ENCODE data around the gene VPS4A.
A peak's percentile ranks its signal among the peaks of the same experiment; 100 is the strongest.
"Not testable (repeated sequence)": the region's sequence is repeated elsewhere in the genome, so short reads cannot be mapped to it uniquely, and the experiment has no call there.

Gene VPS4A

GRCh38 chr16:69328854-69329316 lies 17.7 kb downstream of the VPS4A start:
- DNase-seq = no peak

DNA sequence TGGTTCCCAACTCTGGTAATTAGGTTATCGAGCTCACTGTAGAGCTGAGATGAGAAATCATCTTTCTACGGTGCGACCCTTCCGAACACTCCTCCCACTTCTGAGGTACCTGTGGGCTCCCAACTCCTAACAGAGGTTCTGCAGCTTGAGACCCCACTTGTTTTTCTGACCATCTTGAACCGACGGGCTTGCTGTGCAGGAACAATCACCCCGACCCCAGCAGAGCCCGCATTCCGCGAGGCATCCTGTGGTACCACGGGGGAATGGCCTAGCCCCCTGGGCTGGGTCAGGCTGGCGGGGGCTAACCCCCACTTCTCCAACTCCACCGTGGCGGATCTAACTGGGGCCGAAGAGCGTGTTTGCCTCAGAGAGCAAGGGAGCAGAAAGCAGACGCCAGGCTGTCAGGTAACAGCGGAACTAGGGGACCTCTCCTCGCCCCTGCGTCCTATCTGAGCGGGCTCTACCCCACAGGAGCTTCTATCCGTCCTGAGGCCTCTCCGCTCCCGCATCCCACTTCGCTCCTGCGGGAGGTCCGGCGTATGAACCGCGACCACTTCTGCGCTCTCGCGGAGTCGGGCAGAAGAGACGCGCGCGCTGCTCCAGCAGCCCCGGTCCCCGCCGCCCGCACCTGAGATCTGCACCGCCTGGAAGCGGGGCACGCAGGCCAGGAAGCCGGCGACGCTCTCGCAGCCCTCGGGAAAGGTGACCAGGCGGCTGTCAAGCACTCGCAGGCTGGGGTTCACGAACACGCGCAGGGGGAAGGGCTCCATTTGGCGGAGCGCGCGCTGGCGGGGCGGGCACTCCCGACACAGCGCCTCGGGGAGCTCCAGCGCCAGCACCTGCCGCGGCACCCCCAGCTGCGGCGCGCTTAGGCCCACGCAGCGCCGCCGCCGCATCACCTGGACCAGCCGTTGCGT lies 18.5 kb downstream of the VPS4A start:
- DNase-seq = no peak

DNA sequence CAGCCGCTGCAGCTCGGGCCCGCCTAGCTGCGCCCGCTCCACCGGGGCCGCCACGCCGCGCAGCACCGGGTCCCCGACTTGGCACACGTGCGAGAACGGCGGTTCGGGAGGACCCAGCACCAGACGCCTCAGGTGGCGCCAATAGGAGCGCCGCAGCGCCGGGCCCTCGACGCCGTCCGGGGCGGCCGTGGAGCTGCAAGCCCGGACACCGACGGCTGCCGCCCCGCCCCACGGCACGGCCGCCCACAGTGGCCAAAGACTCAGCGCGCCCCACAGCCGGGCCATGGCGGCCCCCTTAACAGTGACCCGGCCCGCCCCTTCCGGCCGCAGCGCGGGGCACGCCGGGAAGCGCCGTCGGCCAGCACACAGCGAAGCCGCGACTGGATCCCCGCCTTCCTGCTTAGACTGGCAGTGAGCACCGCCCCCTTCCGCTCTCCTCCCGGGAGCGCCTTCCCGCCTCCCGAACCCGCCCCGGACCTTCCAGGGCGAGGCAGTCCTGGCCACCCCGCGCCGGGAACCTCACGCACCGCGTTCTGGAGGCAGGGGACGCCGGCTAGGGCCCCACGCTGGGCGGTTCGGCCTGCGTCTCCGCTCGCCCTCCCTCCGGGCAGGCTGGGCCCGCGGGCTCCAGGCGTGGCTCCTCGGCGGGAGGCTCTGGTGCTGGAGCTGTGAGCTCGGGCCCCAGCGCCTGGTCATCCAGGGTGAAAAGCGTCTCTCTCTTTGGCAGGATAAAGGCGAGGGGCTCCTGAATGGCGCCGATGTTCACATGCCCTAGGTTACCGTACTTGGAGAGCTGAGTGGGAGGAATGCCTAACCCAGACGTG lies 19.3 kb downstream of the VPS4A start, which contains the start of gene PDF:
Gene PDF, minus strand, starts transcription at position 303 of the 824 bp plus-strand sequence. Its CDS starts 18 bp downstream, at position 285.
- peak; percentile 95 for DNase-seq

GRCh38 chr16:69334696-69335095 lies 23.5 kb downstream of the VPS4A start:
- no peak for DNase-seq

GRCh38 chr16:69338557-69339288 lies 27.6 kb downstream of the VPS4A start:
- DNase-seq = no peak

- peak; percentile 98 for DNase-seq
Observed at GRCh38 chr16:69339289-69340094, 28.3 kb downstream of the VPS4A start, which contains the start of the genes COG8 and NIP7. Gene COG8, minus strand, starts transcription at chr16:69339564. Its CDS starts 12 bp downstream, at chr16:69339552. Gene NIP7, plus strand, starts transcription at chr16:69339772. Its CDS starts 58 bp downstream, at chr16:69339830.

- no peak for DNase-seq
Observed at GRCh38 chr16:69340095-69340644, 29.0 kb downstream of the VPS4A start.

- DNase-seq = no peak
Observed at GRCh38 chr16:69344171-69344570, 33.0 kb downstream of the VPS4A start.

- no peak for DNase-seq
Observed at GRCh38 chr16:69345923-69346322, 34.8 kb downstream of the VPS4A start.

DNA sequence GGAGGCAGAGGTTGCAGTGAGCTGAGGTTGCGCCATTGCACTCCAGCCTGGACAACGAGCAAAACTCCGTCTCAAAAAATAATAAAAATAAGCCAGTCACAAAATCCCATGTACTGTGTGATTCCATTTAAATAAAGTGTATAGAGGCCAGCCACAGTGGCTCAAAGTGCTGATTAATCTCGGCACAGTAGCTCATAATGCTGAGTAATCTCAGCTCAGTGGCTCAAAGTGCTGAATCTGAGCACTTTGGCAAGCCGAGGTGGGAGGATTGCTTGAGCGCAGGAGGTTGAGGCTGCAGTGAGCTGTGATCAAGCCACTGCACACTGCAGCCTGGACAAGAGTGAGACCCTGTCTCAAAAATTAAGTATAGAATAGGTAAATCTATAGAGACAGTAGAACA lies 35.5 kb downstream of the VPS4A start:
- DNase-seq = no peak

- no peak for DNase-seq
Observed at GRCh38 chr16:69348222-69348621, 37.1 kb downstream of the VPS4A start.

DNA sequence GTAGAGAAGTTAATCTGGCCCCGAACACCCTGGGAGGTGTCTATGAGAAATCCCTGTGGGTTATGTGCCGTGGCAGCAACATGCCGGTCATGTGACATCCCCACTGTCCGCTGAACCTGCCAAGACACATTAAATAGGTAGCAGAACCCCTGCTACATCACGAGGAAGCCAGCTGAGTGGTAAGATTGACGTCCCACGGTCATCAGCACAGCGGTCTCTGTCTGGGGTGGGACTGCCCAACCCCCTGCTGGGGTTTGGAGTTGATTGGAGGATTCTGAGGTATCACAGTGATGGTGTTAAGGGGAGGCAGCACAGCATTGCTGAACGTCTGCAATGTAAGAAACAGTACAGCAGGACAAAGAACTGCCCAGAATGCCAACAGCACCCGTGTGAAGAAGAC lies 38.4 kb downstream of the VPS4A start:
- DNase-seq = no peak

DNA sequence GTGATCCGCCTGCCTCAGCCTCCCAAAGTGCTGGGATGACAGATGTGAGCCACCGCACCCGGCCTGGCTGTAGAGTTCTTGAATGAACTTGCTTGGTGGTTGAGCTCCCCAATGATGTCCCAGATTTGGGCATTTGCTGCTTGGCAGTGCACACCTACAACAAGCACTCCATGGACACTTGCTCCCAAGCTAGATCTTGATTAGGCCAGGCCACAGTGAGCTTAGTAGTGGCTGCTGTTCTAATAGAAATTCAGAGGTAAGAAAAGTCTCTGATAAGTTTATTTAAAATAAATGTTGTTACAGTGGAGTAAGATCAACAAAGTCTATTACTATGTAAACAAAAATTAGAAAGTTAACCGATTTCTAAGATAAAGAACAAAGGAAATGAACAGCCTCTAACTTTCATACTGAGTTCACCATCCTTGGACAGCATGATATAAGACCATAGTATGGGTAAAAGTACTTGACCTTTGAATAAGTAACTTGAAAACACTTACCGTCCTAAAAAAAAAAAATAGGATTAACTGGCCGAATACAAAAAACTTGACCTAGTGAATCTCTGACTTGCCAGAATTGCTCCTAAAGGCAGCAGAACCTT lies 39.5 kb downstream of the VPS4A start:
- DNase-seq = no peak

DNA sequence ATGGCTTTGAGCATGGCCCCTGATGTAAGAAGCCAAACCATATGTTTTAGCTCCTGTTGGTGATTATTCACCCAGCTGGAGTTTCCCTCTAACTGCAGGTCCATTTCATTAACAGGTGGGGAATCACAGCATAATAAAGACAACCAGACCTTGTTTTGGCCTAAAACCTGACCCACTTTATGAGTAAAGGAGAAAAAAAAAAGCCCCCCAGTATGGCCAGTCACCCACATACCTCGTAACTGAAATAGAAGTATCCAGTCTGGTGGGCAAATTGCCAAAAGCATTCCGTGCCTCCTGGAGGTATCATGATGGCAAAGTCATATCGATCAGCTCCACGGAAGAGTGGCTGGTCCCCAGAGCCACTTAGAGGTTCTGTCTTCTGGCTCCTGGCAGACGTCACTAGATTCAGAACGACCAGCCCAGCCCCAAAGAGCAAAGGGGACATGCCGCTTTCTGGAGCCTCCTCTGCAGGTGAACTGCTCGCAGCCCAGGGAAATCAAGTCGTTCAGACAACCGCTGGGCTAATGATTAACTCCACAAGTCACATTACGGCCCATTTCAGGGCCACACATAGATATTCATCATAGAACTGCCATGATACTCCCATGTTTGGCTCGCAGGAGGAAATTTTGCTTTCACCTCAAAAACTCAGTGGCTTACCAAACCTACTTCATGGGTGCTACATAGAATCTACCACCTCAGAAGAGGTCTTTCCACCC lies 40.3 kb downstream of the VPS4A start, which contains the start of gene TMED6:
Gene TMED6, minus strand, starts transcription at position 478 of the 719 bp plus-strand sequence. Its CDS starts 33 bp downstream, at position 445.
- no peak for DNase-seq

DNA sequence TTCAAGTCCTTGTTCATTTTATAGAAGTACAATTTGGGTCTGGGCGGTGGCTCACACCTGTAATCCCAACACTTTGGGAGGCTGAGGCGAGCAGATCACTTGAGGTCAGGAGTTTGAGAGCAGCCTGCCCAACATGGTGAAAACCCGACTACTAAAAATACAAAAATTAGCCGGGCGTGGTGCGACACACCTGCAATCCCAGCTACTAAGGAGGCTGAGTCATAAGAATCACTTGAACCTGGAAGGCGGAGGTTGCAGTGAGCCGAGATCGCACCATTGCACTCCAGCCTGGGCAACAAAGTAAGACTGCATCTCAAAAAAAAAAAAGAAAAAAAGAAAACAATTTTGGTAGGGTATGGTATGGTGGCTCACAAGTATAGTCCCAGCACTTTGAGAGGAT lies 48.9 kb downstream of the VPS4A start:
- DNase-seq = not testable (repeated sequence)

DNA sequence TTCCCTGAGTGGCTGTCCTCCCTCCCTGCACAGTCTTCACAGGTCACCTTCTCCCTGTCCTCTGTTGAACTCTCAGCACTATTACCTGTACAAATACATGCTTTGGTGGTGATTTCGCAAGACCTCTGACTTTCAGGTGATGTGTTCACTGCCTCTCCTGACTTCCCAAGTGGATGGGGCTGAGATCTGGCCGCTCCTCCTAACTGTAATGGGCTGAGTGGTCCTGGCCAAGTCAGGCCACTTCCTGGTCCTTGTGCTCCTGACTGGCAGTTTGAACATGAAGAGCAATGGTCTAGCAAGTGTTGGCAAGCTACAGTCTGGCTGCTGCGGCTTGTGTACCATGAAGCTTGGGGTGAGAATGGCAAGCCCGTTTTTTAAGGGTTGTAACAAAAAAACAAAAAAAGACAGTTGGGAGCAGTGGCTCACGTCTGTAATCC lies 52.1 kb downstream of the VPS4A start:
- no peak for DNase-seq

DNA sequence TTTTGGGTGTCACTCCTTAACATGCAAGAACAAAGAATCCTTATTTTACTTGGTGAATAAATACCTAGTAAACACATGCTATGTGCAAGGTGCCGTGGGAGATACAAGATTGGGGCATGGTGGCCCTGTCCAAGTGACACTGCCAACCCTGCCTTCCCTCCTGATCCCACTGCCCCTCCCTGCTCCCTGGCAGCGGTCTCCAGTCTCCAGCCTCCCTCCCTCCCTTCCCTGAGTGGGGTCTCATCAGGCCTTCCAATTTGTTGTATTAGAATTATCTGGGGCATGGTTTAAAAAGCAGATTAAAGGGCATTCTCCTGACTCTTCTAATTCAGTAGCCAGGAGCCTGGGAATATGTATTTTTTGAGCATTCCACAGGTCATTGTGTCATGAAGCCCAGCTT lies 52.9 kb downstream of the VPS4A start:
- no peak for DNase-seq

- no peak for DNase-seq
Observed at GRCh38 chr16:69365901-69366300, 54.8 kb downstream of the VPS4A start.

DNA sequence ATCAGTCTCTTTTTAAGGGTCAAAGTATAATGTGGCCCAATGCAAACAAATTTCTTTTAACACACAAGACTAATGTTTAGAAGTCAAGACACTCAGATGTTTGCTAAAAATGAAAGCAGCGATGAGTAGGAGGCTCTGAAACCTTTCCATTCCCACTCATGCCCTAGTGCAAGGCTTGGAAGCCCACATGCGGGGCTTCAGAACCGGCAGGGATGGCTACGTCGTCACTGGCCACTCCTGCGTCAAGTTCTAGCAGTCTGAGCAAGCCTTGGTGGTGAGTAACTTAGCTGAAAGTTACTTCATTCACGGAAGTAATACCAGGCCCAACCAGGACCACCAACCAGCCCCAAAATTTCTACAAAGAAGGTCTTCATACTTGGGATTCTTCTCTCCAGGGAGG lies 55.3 kb downstream of the VPS4A start:
- DNase-seq = no peak

- DNase-seq = peak; percentile 91
Observed at GRCh38 chr16:69367980-69368379, 56.8 kb downstream of the VPS4A start.
